GM19372 (cell line): ENCODE results near the gene SETBP1.
"Not testable (repeated sequence)": the region's sequence is repeated elsewhere in the genome, so short reads cannot be mapped to it uniquely, and the experiment has no call there.

Experiments used
- ATAC-seq: cut with Tn5 transposase; IDR thresholded peaks from one replicate; pipeline ENCODE4 v1.9.1; 2021; ENCODE audit warnings: mild to moderate bottlenecking, low read depth, moderate library complexity; ENCODE audit not compliant: unreplicated experiment

Gene SETBP1

GRCh38 chr18:44783371-44783770, 102.7 kb downstream of the SETBP1 start:
- ATAC-seq = no peak

GRCh38 chr18:44786257-44786656, 105.6 kb downstream of the SETBP1 start:
- peak; percentile 20 for ATAC-seq

- ATAC-seq = peak; percentile 78
Measured at GRCh38 chr18:44786688-44787087, 106.0 kb downstream of the SETBP1 start.

DNA sequence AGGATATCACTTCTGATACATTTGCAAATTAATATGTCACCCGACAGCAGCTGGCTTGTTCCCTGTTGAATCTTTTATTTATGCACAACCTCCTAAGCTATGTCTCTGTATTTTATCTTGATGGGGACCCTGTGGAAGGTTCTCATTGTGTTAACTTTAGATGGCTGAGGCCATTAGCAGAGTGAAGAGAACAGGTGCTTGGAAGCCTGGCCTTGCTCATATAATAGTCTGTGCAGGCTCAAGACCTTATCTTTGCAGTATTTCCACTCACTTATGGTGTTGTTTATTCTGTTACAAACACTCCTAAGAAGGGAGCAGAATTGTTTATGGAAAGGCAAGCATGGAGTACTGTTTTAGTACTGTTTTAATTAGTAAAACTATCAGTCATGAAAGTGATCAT, 107.6 kb downstream of the SETBP1 start:
- ATAC-seq = no peak

DNA sequence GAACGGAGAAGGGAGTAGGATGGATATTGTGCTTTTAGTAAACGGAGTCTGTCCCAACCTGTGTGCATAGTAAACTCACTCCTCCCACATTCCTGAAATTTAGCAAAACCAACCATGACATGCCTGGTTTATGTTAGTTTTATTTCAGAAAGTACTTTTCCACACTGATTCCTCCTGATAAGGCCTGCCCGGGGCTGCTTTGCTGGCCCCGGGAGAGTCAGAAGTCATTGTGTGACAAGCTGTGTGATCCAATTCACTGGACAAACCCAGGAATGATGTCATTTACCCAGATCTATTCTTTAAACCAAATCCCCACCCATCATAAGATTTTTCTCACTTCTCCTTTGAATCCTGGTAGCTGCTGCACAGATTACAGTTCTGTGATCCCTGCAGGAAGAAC, 109.0 kb downstream of the SETBP1 start:
- ATAC-seq = no peak

GRCh38 chr18:44790860-44791259, 110.2 kb downstream of the SETBP1 start:
- no peak for ATAC-seq

GRCh38 chr18:44791520-44791919, 110.8 kb downstream of the SETBP1 start:
- ATAC-seq = no peak

- no peak for ATAC-seq
Measured at GRCh38 chr18:44792456-44793061, 111.9 kb downstream of the SETBP1 start.

GRCh38 chr18:44793194-44793593, 112.5 kb downstream of the SETBP1 start:
- ATAC-seq = no peak

GRCh38 chr18:44793685-44794084, 113.0 kb downstream of the SETBP1 start:
- ATAC-seq = no peak

DNA sequence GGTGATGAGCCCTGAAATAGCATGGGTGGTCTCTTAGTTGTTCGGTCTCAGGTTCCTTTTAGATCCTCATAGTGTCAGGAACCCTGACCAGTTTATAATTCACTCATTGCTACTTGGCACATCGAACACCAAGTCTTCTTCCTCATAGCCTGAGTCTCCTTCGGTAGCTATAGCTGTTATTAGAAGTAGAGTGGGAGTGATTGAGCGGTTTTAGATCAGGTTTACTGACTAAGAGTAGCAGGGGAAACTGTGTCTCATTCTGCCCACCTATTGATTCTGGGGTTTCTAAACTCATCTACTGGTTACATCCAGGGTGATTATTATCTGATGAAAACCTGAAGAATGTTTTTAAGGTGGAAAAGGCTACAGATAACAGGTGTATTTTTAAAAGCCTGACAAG, 114.6 kb downstream of the SETBP1 start:
- no peak for ATAC-seq

GRCh38 chr18:44796429-44797428, 116.0 kb downstream of the SETBP1 start:
- ATAC-seq = peak; percentile 38

- no peak for ATAC-seq
Measured at GRCh38 chr18:44798433-44799048, 117.9 kb downstream of the SETBP1 start.

- peak; percentile 16 for ATAC-seq
Measured at GRCh38 chr18:44799382-44799906, 118.8 kb downstream of the SETBP1 start.

DNA sequence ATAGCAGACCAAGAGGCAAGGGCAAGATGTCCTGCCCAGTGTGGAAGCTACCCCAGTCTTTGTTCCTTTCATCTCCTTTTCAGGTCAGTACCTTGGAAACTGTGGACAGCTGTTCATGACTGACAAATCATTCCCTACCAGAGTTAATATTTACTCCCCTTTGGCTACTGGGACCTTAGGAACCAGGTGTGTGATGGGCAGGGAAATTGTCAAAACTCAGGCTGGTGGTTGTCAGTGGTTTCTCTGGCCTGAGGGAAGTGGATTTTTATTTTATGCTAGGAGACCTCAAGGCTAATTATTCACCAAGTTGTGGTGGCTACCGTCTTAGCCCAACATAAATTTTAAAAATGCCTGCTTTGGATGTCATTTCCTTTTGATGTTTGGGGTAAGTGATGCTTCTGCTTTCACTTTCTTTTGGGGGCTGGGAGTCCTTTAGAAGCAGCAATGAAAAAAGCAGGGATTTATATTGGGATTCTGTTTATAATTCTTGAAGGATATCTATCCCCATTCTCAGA, 119.3 kb downstream of the SETBP1 start:
- ATAC-seq = peak; percentile 50

DNA sequence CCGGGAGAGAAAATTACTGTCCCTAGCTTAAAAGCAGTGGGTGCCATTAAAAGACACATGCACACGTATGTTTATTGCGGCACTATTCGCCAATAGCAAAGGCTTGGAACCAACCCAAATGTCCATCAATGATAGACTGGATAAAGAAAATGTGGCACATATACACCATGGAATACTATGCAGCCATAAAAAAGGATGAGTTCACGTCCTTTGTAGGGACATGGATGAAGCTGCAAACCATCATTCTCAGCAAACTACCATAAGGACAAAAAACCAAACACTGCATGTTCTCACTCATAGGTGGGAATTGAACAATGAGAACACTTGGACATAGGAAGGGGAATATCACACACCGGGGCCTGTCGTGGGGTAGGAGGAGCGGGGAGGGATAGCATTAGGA, 120.1 kb downstream of the SETBP1 start:
- ATAC-seq = not testable (repeated sequence)

- no peak for ATAC-seq
Measured at GRCh38 chr18:44801781-44802180, 121.1 kb downstream of the SETBP1 start.

GRCh38 chr18:44802508-44802907, 121.8 kb downstream of the SETBP1 start:
- no peak for ATAC-seq

GRCh38 chr18:44803019-44803650, 122.4 kb downstream of the SETBP1 start:
- ATAC-seq = no peak

GRCh38 chr18:44804033-44804432, 123.3 kb downstream of the SETBP1 start:
- ATAC-seq = no peak
